ENCODE results near the gene SPTLC2.

DNA sequence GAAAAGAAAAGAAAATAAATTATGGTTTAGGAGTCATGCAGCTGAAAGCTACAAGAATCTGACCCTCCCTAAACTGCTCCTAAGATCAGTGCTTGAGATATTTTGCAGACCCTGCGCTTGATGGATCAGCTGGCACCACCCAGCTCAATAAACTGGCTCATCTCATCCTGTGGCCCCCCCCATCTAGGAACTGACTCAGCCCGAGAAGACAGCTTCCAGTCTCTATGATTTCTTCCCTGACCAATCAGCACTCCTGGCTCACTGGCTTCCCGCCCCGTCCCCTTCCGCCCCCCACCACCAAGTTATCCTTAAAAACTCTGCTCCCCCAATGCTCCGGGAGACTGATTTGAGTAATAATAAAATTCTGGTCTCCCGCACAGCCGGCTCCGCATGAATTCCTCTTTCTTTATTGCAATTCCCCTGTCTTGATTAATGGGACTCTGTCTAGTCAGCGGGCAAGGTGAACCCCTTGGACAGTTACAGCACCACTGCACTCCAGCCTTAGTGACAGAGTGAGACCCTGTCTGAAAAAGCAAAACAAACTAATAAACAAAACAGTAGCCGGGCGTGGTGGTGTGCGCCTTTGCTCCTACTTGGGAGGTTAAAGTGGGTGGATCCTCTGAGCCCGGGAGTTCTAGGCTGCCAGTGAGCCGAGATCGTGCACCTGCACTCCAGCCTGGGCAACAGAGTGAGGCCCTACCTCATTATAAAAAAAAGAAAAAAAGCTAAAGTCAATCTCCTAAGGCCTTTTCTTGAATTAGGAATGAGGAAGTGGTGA is 24.5 kb upstream of the SPTLC2 start:
- TF ChIP-seq, protein P1, sequence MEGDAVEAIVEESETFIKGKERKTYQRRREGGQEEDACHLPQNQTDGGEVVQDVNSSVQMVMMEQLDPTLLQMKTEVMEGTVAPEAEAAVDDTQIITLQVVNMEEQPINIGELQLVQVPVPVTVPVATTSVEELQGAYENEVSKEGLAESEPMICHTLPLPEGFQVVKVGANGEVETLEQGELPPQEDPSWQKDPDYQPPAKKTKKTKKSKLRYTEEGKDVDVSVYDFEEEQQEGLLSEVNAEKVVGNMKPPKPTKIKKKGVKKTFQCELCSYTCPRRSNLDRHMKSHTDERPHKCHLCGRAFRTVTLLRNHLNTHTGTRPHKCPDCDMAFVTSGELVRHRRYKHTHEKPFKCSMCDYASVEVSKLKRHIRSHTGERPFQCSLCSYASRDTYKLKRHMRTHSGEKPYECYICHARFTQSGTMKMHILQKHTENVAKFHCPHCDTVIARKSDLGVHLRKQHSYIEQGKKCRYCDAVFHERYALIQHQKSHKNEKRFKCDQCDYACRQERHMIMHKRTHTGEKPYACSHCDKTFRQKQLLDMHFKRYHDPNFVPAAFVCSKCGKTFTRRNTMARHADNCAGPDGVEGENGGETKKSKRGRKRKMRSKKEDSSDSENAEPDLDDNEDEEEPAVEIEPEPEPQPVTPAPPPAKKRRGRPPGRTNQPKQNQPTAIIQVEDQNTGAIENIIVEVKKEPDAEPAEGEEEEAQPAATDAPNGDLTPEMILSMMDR (IDR thresholded peaks at IDR 0.05) = no peak
- TF ChIP-seq POLR2A (IDR thresholded peaks at IDR 0.05) (no peak), POLR2AphosphoS5 (IDR thresholded peaks at IDR 0.05) (no peak), EP300 (IDR thresholded peaks at IDR 0.05; ENCODE audit: low read depth) (no peak)
